OCI-LY3 (cell line): ENCODE results near the gene SPATS2.

Experiments used
- H2AFZ ChIP-seq: fragments of 200-600, 300-600 bp; shearing (Covaris generic); 2 replicates; pipeline ENCODE4 v1.6.0; 2014; ENCODE audit warnings: antibody characterized with exemption, low read depth, low read length
- H3K27ac ChIP-seq: fragments of 200-600, 300-600 bp; sonication (generic); 2 replicates; pipeline ENCODE4 v1.5.1; 2014; ENCODE audit warnings: mild to moderate bottlenecking, low read length, moderate library complexity, mixed read lengths
- H3K27me3 ChIP-seq: fragments of 200-600, 300-600 bp; sonication (generic); 2 replicates; pipeline ENCODE4 v1.6.1; 2014; ENCODE audit warnings: low read depth, low read length, mixed read lengths
- H3K36me3 ChIP-seq: fragments of 200-600, 300-600 bp; sonication (generic); replicated peaks from 2 replicates; pipeline ENCODE3; 2014; ENCODE audit warnings: low read depth, low read length, mixed read lengths
- H3K4me1 ChIP-seq: fragments of 300-600, 200-600 bp; sonication (generic); 2 replicates; pipeline ENCODE4 v1.6.1; 2014; ENCODE audit warnings: low read length, mixed read lengths
- H3K4me2 ChIP-seq: fragments of 200-600, 300-600 bp; sonication (generic); 2 replicates; pipeline ENCODE4 v1.6.1; 2014; ENCODE audit warnings: low read length, mixed read lengths
- H3K4me3 ChIP-seq: fragments of 300-600, 200-600 bp; sonication (generic); 2 replicates; pipeline ENCODE4 v1.5.1; 2014; ENCODE audit warnings: antibody characterized with exemption, mild to moderate bottlenecking, low read length, moderate library complexity
- H3K79me2 ChIP-seq: fragments of 300-600, 200-600 bp; shearing (Covaris generic); 2 replicates; pipeline ENCODE4 v1.6.1; 2014; ENCODE audit warnings: mild to moderate bottlenecking, low read length, mixed read lengths
- H3K9ac ChIP-seq: fragments of 300-600, 200-600 bp; shearing (Covaris generic); 2 replicates; pipeline ENCODE4 v1.6.0; 2014; ENCODE audit warnings: mild to moderate bottlenecking, low read length, moderate library complexity
- H3K9me3 ChIP-seq: fragments of 200-600, 300-600 bp; shearing (Covaris generic); 2 replicates; pipeline ENCODE4 v1.6.1; 2014; ENCODE audit warnings: low read length, mixed read lengths; ENCODE audit not compliant: insufficient read depth
- H4K20me1 ChIP-seq: fragments of 200-600, 300-600 bp; sonication (generic); 2 replicates; pipeline ENCODE4 v1.6.1; 2016; ENCODE audit warnings: low read length, mixed read lengths; ENCODE audit not compliant: insufficient read depth
- CTCF ChIP-seq: fragments of 200-600, 300-600 bp; sonication (generic); IDR thresholded peaks from 2 replicates; pipeline ENCODE4 v1.5.1; 2014; ENCODE audit warnings: antibody characterized with exemption, low read length, low read depth
- EZH2phosphoT487 ChIP-seq: fragments of 200-600 bp; shearing (Covaris generic); IDR thresholded peaks from 2 replicates; pipeline ENCODE4 v1.6.1; 2018; ENCODE audit warnings: antibody characterized with exemption, mixed run types, low read depth

SPATS2 gene

GRCh38 chr12:49540229-49541139 lies 173.2 kb downstream of the SPATS2 start:
- Histone ChIP-seq H3K27me3 (peaks cover 14% of the 10 kb centered on the region), H3K4me3 (no peak overlapping the region), H3K36me3 (no peaks in the 10 kb centered on the region), H3K79me2 (no peaks in the 10 kb centered on the region), H3K27ac (no peak overlapping the region), H3K9me3 (no peaks in the 10 kb centered on the region), H4K20me1 (no peaks in the 10 kb centered on the region), H3K4me1 (peaks cover 15% of the 10 kb centered on the region; the same call in 1 of the 2 replicates), H2AFZ (no peak overlapping the region), H3K9ac (no peak overlapping the region), H3K4me2 (0 out of 2 replicates have a peak overlapping the region, but pooled peaks have one; percentile 26)
- TF ChIP-seq CTCF (no peak), EZH2phosphoT487 (no peak)

GRCh38 chr12:49541140-49541861 lies 174.0 kb downstream of the SPATS2 start:
- Histone ChIP-seq H3K4me1 (peaks cover 15% of the 10 kb centered on the region; the same call in 1 of the 2 replicates), H3K27ac (no peak overlapping the region), H3K79me2 (no peaks in the 10 kb centered on the region), H3K36me3 (no peaks in the 10 kb centered on the region), H3K4me3 (no peak overlapping the region), H2AFZ (no peak overlapping the region), H4K20me1 (no peaks in the 10 kb centered on the region), H3K9me3 (no peaks in the 10 kb centered on the region), H3K4me2 (no peak overlapping the region), H3K9ac (no peak overlapping the region), H3K27me3 (peaks cover 18% of the 10 kb centered on the region)
- TF ChIP-seq CTCF (no peak), EZH2phosphoT487 (no peak)

- H3K9ac ChIP-seq = no peak overlapping the region
- H3K4me2 ChIP-seq = no peak overlapping the region
- no peak overlapping the region for H2AFZ ChIP-seq
- H3K4me1 ChIP-seq = peaks cover 12% of the 10 kb centered on the region; the same call in 1 of the 2 replicates
- H4K20me1 ChIP-seq = no peaks in the 10 kb centered on the region
- H3K27ac ChIP-seq = no peak overlapping the region
- no peaks in the 10 kb centered on the region for H3K36me3 ChIP-seq
- no peaks in the 10 kb centered on the region for H3K79me2 ChIP-seq
- H3K27me3 ChIP-seq = peaks cover 17% of the 10 kb centered on the region
- TF ChIP-seq CTCF = no peak
- no peak overlapping the region for H3K4me3 ChIP-seq
- H3K9me3 ChIP-seq = no peaks in the 10 kb centered on the region
Measured at GRCh38 chr12:49541911-49542505, 174.7 kb downstream of the SPATS2 start.
